HG03108 (cell line): ENCODE data around the gene TCF15.
"Not testable (repeated sequence)": the region's sequence is repeated elsewhere in the genome, so short reads cannot be mapped to it uniquely, and the experiment has no call there.

Source experiments
- ATAC-seq: cut with Tn5 transposase; IDR thresholded peaks from one replicate; pipeline ENCODE4 v1.9.1; 2021; ENCODE audit warnings: moderate library complexity; ENCODE audit not compliant: unreplicated experiment

TCF15 gene

DNA sequence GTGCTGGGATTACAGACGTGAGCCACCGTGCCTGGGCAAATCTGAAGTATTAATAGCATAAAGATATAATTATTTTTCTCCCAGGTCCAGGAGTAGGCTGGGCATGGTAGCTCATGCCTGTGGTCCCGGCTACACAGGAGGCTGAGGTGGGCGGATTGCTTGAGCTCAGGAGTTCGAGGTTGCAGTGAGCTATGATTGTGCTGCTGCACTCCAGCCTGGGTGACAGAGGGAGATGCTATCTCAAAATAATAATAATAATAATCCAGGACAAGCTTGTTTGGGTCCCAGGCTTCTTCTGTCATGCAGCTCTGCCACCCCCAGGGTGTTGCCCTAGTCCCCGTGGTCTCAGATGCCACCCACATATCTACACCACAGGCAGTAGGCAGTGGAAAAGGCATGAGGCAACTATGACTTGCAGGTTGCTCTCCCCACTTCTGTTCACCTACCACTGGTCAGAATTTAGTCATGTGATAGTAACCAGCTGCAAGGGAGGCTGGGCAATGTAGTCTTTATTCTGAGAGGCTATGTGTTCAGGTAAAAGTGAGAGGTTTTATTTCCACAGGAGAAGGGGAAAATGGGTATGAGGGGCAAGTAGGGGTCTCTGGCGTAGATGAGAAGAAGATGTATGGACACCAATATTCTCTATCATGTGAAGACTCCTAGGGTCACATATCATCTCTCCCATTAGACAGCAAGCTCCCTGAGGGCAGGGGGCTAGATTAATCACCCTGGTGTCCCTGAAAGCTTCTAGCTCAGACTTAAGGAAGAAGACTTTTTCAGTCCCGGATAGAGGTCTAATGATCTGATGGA, 25.7 kb downstream of the TCF15 start:
- no peak for ATAC-seq

DNA sequence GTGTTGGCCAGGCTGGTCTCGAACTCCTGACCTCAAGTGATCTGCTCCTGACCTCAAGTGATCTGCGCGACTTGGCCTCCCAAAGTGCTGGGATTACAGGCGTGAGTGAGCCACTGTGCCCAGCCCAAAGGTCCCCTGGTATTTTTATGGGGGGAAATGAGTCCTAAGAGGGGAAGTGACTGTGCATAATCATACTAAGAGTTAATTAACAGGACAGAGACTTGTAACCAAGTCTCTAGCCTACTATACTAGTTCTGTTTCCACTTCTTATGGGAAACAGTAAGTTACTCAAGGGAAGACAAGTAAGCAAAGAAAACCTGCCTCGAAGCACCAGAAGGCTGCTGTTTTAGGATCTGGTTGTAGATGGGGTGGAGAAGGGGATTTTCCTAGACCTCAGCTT, 27.9 kb downstream of the TCF15 start:
- no peak for ATAC-seq

DNA sequence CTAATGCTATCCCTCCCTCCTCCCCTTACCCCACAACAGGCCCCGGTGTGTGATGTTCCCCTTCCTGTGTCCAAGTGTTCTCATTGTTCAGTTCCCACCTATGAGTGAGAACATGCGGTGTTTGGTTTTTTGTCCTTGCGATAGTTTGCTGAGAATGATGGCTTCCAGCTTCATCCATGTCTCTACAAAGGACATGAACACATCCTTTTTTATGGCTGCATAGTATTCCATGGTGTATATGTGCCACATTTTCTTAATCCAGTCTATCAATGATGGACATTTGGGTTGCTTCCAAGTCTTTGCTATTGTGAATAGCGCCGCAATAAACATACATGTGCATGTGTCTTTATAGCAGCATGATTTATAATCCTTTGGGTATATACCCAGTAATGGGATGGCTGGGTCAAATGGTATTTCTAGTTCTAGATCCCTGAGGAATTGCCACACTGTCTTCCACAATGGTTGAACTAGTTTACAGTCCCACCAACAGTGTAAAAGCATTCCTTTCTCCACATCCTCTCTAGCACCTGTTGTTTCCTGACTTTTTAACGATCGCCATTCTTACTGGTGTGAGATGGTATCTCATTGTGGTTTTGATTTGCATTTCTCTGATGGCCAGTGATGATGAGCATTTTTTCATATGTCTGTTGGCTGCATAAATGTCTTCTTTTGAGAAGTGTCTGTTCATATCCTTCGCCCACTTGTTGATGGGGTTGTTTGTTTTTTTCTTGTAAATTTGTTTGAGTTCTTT, 31.0 kb downstream of the TCF15 start:
- ATAC-seq, result not testable (repeated sequence)

DNA sequence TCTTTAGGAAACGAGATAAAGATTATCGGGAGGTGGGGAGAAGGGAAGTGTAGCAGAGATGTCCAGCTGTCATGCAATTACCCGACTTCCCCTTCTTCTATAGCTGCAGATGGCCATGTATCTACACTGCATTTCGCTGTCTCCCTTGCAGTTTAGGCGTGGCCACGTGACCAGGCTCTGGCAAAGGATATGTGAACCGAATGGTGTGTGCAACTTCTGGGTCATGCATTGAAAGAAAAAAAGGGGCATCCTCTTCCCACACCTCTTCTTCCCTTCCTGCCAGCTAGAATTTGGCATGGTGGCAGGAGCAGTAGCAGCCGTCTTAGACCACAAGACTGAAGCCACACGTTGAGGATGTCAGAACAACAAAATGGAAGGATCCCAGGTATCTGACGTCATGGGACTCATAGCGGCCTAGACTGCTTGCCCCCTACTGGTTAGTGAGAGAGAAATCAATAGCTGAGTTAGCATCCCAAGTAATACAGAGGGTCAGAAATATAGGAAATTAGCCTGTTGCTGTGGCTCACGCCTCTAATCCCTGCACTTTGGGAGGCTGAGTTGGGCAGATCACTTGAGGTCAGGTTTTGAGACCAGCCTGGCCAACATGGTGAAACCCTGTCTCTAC, 32.8 kb downstream of the TCF15 start:
- no peak for ATAC-seq

DNA sequence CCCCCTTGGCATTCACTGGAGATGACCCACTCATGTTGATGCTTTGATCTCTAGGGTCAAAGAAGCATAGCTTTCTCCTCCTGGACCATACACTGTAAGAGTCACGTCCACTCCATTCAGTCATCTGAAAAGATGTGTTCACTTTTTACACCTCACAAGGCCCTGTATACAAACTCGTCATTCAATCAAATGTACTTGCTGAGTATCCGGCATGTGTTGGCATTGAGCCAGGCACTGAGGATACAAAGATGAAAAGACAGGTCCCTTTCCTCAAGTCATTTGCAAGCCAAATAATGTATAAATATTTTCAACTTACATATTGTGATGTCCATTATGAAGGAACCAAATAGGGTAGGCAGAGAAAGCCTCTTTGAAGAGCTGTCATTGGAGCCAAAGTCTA, 34.0 kb downstream of the TCF15 start:
- no peak for ATAC-seq

DNA sequence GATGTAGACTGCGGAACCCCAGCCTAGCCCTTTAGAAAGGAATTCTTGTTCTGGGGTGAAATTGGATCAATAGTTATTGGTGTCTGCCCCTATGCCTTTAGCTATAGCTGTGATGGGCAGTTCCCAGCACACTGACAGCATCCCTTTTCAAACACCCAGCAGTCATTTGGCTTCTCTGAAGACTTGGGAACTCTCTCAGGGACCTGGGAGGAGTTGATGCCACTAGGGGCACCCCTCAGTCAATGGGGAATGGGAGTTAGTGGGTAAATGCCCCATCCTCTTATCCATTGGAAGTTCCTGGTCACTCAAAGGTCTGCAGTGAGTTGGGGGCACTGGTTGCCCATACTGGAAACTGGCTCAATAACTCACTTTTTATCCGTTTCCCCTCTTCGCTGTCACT, 34.9 kb downstream of the TCF15 start:
- no peak for ATAC-seq

DNA sequence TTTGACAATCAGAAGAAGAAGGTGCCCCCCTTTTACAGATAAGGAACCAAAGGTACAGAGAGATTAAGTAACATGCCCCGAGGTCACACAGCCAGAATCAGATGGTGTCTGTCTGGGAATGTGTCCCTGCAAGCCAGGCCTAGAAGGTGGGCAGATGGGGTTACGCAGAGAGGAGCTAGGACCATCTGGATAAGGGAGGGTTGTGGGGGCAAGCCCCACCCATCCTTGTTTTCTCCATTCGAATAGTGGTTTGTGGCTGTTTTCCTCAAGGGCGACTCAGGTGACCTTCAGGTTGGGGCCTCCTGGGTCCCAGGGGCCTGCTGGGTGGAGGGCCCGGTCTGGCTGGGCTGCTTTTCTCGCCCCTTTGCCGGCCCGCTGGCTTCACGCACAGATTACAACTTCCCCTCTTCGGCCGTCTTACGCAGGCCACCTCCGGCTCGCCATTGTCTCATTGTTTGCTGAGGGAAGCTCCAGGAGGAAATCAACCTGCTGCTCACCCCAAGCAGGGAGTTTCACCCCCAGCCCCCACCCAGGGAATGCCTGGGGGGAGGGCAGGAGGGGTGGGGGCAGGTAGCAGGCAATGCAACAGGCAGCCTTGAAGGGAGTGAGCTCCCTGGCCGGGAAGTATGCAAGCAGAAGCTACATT, 35.7 kb downstream of the TCF15 start:
- no peak for ATAC-seq

DNA sequence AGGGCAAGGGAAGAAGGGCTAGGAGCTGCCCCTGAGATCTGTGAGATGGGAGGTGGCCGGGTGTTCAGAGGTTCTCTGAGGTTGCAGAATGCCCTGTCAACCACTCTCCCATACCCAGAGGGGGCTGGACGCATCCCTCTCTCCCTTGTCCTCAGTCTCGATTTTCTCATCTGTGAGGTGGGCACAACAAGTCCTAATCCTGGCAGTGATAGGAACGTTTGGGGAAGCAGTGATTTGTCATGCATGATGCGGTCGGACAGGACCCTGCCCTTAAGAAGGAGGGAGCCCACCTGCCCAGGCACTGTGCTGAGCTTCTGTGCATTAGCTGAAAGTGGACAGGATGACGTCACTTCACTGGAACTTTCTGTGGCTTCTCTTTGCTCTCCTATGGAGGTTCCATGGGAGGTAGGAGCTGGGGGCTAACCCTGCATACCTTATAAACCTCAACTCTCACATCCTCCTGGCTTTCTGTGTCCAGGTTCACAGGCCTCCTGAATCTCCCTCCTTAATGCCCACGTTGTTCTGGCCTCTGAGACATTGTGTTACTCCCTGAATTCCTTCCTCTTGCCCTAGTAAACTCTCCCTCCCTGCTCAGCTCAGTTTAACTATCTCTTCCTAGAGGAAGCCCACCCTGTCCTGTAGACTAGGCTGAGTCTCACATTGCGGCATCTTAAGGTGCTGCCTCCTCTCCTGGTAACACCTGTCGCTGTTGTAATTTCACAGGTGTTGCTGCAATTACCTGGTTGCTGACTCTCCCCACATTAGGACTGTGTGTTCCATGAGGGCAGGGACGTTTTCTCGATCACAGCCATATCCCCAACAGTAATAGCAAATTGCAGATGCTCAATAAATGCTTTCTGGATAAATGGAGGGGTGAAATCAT, 36.5 kb downstream of the TCF15 start:
- no peak for ATAC-seq

DNA sequence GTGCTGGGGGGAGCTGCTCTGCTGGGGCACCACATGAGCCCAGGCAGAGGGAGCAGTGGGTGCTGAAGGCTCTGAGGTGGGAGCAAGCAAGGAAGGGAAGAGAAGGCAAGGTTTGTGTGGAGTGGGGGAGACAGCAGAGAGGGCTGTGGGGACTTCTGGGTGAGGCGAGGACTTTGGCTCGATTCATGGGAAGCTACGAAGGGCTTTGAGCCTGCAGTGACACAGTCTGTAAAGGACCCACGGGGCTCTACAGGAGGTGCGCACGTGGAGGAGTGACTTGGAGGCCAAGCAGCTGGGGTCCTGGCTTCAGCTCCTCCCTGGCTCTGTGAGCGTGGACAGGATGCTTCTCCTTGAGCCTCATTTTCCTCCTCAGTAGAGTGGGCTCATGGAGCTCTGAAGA, 37.4 kb downstream of the TCF15 start:
- no peak for ATAC-seq

DNA sequence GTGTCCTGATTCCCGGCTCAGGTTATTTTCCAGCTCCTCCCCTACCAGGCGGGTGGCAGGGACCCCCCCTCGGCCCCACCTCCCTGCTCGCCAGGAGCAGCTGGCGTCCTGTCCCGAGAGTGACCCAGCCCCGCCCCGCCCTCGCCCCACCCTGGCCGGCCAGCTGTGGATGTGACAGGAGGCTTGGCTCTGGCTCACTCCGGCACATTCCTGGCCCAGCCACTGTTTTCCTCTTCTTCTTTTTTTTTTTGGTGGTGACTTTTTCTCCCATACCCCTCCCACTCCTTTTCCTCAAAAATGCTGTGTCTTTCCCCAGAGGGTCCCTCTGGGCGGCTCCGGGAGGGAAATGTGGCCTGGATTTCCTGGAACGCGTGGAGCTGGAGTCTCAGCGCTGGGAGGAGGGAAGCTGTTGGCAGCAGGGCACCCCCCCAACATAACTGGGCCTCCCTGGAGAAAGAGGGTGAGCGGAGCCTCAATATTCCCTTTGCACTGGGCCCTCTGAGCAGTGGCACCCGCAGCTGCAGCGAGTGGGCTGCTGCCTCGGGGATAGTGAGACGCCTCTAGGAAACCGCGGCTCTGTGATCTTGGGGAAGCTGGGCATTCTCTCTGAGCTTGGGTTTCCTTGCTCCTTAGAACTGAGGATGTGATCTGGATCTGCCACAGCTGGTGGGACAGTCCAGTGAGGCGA, 38.2 kb downstream of the TCF15 start:
- ATAC-seq, result no peak

DNA sequence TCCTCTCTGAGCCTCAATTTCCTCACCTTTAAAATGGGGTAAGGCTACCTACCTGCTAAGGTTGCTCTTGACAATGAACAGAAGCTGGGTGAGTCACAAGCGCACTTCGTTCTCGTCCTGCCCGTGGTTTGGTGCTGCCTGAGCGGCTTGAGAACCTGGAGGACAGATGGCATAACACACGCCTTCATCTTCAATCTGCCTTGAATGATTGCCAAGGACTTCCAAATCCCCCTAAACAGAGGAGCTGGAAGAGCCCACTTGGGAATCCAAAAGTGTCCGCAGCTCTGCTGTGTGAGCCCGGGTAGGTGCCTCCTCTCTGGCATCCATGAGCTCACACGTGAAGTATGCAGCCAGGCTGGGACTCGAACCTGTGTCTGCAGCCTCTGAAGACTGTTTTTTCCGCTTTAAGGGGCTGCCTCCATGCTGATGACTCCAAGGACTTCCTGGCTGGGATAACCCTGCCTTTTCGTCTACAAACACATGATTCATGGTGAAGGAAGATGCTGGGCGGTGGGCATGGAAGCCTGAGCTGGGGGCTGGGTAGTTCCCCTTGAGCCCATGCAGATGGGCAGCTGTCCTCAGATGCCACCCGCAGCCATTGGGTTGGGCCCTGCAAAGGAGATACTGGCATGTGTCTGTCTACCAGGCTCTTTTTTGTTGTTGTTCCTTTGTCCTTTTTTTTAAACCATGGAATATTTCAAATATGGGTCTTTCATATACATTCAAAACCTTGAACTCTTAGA, 41.3 kb downstream of the TCF15 start:
- ATAC-seq, result no peak

DNA sequence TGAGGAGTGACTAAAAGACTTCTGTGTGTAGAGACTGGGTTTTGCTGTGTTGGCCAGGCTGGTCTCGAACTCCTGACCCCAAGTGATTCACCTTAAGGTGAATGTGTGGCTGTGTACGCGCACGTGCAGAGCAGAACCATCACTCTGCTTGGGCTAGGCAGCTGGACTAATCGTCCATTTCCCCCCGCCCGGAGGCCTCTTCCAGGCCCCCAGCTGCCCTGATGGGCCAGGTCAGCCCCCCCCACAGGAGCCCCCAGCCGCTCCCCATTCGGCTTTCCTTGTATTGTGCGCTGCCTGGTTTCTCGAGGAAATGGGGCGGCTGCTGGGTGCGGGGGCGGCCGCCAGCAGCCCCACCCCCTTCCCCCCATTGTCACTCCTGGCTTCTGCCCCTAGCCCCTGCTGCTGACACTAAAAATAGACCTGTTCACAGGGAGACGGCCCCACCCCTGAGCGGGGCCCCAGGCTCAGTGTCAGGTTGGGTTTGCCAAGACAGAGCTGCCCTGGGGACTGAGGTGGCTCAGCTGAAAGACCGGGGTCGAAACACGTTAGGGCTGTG, 41.9 kb downstream of the TCF15 start:
- ATAC-seq, result no peak

DNA sequence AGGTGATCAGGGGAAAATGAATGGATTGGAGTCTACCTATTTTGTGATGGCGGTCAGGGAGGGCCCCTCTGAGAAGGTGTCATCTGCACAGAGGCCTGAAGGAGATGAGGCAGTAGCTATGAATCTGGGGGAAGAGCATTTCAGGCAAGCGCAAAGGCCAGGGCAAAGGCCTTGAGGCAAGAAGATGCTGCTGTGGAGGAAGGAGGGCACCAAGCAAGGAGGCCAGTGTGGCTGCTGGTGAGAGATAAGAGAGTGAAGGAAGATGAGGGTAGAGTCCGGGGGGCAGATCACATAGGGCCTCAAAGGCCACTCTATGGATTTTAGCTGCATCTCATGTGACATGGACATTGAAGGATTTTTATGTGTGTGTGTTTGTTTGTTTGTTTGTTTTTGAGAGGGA, 45.9 kb downstream of the TCF15 start:
- ATAC-seq, result no peak

DNA sequence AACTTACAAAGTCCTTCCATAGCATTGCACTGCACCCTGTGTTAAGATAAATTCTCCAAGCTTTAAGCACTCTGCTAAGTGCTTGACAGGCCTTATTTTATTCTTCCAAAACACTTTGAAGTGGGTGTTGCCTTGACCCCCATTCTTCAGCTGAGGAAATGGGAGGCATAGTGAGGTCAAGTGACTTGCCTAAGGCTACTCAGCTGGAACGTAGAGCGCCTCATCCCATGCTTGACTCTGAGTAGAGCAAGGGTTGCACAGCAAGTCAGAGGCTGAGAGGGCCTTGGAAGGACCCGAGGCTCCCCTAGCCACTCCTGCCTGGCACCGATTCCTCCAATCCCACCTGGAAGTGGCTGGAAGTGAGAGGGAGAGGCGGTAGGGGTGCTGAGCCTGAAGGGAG, 46.9 kb downstream of the TCF15 start:
- no peak for ATAC-seq

DNA sequence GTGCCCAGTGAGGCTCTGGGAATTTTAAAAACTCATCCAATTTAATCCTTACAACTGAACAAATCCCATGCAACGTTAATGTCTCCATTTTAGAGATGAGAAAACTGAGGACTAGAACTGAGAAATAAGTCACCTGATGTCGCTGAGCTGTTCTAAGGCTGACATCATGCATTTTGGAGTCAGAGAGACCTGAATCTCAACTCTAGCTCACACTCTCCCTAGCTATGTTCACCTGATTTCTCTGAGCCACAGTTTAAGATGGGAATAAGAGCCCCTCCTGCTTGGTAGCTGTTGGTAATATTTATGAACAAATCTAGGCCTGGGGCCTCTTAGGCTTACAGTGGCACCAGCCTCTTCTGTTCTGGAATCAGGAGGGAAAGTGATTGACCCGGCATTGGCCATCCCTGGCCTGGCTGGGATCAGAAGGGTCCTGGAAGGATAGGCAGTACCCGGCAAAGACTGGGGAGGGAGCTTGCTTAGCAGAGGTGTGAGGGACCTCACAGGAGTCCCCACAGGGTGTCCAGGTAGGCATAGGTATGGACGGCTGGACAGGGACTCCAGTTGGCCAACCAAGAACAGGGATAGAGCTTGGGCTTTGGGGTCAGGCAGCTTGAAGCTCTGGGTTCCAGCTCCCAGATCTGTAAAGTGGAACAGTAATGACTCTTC, 47.7 kb downstream of the TCF15 start:
- ATAC-seq, result no peak

DNA sequence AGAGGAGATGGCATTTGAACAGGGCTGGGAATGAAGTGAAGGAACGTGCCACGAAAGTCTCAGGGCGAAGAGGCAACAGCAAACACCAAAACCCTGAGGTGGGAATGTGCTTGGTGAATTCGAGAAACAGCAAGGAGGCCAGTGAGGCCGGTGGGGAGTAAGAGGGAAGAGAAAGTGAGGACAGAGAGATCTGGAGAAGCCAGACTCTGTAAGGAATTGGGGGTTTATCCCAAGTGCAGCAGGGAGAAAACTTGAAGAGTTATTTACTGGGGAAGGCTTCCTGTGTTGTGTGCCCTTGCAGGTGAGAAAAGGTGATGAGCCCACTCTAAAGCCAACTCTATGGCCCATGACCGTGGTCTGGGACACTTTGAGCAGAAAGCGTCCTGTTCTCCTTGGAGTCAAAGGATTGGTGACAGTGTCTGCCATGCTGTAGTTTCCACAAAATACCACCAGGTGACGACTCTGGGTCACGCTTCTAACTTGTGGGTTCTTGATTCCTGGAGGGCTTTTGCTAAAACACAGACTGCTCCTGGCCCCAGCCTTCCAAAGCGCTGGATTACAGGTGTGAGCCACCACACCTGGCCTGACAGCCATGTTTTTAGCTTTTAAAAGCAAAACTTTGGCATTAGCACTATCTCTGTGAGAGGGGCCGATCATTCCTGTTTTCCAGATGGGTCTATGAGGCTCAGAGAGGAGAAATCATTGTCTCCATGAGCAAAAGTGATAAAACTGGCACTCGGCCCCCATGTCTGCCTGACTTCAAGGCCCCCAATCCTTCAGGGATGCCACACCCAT, 48.5 kb downstream of the TCF15 start:
- ATAC-seq, result no peak

DNA sequence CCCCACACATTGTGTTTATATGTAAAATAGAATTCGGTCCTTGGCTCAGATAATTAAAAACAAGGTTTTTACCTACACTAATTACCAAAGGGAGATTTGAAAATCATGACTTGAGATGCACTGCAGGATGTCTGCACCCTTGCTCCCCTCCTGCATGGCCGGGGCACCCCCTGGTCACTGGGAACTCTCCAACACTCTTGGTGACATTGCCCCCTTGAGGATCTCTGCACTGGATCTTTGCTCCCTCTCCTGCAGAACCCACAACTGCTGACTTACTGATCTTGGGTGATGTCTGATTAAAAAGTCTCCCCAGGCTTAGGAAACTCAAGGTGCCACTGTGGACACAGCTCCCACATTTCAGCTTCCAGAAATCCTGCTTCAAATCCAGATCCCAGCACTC, 49.4 kb downstream of the TCF15 start:
- ATAC-seq, result no peak

DNA sequence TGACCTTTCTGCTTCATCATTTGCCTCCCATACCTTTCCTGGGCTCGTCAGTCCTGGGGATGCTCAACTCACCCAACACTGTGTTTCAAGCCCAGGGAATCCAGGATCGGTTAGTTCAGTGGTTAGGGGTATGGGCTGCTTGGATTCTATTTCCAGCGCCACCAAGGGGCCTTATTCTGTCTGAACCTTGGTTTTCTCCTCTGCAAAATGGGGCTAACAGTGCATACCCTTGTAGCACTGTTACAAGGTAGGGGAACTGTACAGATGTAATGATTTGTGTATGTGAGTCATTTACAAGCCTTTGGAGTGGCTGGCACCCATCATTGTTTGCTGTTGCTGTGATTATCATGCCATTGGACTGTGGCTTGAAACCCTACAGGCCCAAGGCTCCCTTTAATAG, 52.0 kb downstream of the TCF15 start:
- no peak for ATAC-seq
